Measurements from ENCODE around the gene SNX4.

- TF ChIP-seq POLR2A (IDR thresholded peaks at IDR 0.05), result no peak
- TF ChIP-seq, protein P1, sequence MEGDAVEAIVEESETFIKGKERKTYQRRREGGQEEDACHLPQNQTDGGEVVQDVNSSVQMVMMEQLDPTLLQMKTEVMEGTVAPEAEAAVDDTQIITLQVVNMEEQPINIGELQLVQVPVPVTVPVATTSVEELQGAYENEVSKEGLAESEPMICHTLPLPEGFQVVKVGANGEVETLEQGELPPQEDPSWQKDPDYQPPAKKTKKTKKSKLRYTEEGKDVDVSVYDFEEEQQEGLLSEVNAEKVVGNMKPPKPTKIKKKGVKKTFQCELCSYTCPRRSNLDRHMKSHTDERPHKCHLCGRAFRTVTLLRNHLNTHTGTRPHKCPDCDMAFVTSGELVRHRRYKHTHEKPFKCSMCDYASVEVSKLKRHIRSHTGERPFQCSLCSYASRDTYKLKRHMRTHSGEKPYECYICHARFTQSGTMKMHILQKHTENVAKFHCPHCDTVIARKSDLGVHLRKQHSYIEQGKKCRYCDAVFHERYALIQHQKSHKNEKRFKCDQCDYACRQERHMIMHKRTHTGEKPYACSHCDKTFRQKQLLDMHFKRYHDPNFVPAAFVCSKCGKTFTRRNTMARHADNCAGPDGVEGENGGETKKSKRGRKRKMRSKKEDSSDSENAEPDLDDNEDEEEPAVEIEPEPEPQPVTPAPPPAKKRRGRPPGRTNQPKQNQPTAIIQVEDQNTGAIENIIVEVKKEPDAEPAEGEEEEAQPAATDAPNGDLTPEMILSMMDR (IDR thresholded peaks at IDR 0.05), result no peak
Observed at GRCh38 chr3:125431912-125432790, 87.9 kb downstream of the SNX4 start.

Measured in esophagus squamous epithelium (tissue), 4 donors.